Activated CD4-positive, alpha-beta T cell treated with anti-CD3 and anti-CD28 coated beads, Interleukin-10, Interleukin-2, amounts not matched to agents 100 ng/mL and 50 ng/mL, durations not matched to agents 16 hours and 8 hours (primary cell): ENCODE measurements around the gene HDAC1.
A peak's percentile ranks its signal among the peaks of the same experiment; 100 is the strongest.
"Not testable (repeated sequence)": the region's sequence is repeated elsewhere in the genome, so short reads cannot be mapped to it uniquely, and the experiment has no call there.

Experiments
- DNase-seq: peaks from one replicate; pipeline ENCODE4 v3.0.0-alpha.2; 2020

HDAC1 gene

DNA sequence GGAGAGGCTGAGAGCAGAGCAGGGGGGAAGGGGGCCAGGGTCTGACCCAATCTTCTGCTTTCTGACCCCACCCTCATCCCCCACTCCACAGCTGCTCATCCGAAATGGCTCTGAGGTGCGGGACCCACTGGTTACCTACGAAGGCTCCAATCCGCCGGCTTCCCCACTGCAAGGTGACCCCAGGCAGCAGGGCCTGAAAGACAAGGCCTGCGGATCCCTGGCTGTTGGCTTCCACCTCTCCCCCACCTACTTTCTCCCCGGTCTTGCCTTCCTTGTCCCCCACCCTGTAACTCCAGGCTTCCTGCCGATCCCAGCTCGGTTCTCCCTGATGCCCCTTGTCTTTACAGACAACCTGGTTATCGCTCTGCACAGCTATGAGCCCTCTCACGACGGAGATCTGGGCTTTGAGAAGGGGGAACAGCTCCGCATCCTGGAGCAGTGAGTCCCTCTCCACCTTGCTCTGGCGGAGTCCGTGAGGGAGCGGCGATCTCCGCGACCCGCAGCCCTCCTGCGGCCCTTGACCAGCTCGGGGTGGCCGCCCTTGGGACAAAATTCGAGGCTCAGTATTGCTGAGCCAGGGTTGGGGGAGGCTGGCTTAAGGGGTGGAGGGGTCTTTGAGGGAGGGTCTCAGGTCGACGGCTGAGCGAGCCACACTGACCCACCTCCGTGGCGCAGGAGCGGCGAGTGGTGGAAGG lies 17.1 kb upstream of the HDAC1 start:
- no peak for DNase-seq

DNA sequence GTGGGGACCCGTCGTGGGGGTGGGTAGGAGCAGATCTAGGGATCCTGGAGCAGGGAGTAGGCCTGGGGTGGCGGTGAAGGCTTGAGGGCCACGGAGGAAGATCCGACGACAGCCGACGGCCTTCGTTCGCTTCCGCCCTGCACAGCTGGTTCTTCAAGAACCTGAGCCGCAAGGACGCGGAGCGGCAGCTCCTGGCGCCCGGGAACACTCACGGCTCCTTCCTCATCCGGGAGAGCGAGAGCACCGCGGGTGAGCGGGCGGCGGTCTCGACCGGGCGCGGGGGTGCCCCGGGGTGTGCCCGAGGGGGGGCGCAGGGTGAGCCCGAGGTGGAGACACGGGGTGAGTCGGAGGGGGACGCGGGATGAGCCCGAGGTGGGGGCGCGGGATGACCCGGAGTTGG lies 16.5 kb upstream of the HDAC1 start:
- no peak for DNase-seq

GRCh38 chr1:32276032-32276782 lies 15.7 kb upstream of the HDAC1 start:
- DNase-seq = no peak

- not testable (repeated sequence) for DNase-seq
Measured at GRCh38 chr1:32284777-32285176, 7.1 kb upstream of the HDAC1 start.

- DNase-seq = no peak
Measured at GRCh38 chr1:32285658-32286057, 6.2 kb upstream of the HDAC1 start.

DNA sequence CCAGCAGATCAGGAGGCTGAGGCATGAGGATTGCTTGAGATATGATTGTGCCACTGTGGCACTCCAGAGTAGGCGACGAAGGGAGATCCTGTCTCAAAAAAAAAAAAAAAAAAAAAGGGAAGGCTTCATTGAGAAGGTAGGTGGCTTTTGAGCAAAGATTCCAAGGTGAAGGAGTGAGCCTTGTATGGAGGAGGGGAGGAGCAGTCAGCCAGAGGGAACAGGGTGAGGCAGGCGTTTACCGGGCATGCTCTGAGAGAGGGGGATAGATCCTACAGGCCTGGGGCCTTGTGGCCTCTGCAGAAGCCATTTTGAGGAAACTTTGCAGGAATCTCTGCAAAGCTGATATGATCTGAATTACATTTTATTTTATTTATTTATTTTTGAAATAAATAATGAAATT lies 5.1 kb upstream of the HDAC1 start:
- no peak for DNase-seq

DNA sequence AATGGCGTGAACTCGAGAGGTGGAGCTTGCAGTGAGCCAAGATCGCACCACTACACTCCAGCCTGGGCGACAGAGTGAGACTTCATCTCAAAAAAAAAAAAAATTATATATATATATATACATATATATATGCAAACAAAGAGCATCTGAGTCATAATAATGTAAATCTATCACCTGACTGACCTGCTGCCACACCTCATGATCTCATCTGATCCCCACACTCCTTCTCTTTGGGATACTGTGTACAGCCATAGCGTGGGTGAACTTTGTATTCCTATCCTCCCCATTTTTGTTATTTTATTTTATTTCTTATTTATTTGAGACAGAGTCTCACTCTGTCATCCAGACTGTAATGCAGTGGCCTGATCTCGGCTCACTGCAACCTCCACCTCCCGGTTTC lies 2.6 kb upstream of the HDAC1 start:
- DNase-seq = no peak

DNA sequence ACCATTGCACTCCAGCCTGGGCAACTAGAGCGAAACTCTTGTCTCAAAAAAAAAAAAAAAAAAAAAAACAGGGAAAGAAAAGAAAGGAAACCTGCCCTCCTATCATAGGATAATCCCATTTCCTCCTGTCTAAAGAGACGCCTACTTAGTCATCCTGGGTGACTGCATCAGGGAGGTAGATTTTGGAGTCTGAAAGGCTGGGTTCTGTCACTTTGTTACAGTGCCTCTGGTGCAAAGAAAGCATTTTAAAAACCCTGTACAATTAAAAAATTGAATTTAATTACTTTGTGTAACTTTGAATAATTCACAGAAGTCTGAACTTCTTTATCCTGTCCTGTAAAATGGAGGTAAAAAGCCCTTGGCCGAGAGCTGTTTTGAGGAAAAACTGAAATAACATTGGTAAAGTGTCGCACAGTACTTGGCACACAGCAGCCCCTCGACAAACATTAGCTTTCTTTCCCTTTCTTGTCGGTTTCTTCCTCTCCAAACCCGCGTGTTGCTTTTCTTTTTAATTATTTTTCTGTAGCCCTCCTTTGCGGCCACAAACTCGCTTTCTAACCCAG lies 657 bp upstream of the HDAC1 start:
- no peak for DNase-seq

GRCh38 chr1:32298211-32298610 lies 6.3 kb downstream of the HDAC1 start:
- not testable (repeated sequence) for DNase-seq

- no peak for DNase-seq
Measured at GRCh38 chr1:32299327-32299726, 7.4 kb downstream of the HDAC1 start.

GRCh38 chr1:32303358-32303757 lies 11.5 kb downstream of the HDAC1 start:
- no peak for DNase-seq

GRCh38 chr1:32303997-32304622 lies 12.2 kb downstream of the HDAC1 start:
- DNase-seq = no peak

GRCh38 chr1:32305310-32305709 lies 13.4 kb downstream of the HDAC1 start:
- no peak for DNase-seq

DNA sequence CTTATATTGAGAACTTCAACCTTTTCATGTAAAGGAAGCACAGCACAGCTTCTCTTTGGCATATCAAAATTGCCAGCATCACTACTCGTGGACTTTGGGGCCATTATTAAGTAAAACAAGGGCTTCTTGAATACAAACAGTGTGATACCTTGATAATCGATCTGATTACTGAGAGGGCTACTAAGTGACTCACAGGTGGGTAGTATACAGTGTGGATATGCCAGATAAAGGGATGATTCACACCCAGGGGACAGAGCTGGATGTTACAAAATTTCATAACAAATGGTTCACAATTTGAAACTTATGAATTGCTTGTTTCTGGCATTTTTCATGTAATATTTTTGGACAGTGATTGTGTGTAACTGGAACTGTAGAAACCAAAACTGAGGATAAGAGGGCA lies 15.4 kb downstream of the HDAC1 start:
- DNase-seq = no peak

DNA sequence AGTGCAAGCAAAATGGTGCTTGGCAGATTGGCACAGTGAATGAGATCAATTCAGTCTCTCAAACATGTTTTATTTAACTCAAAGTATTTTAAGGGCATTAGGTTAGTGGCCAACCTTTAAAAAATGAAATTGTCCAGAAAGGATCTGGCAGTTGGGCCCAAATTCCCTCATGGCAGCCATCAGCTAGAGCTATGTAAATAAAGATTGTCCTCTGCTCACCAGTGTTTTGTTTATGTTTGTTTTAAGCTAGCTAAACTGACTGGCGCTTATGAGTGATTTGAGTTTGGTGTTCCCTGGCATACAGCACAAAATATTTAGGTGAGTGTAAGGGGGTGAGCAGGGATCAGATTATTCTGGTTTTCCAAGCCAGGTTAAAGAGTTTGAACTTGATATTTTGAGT lies 18.1 kb downstream of the HDAC1 start:
- no peak for DNase-seq

DNA sequence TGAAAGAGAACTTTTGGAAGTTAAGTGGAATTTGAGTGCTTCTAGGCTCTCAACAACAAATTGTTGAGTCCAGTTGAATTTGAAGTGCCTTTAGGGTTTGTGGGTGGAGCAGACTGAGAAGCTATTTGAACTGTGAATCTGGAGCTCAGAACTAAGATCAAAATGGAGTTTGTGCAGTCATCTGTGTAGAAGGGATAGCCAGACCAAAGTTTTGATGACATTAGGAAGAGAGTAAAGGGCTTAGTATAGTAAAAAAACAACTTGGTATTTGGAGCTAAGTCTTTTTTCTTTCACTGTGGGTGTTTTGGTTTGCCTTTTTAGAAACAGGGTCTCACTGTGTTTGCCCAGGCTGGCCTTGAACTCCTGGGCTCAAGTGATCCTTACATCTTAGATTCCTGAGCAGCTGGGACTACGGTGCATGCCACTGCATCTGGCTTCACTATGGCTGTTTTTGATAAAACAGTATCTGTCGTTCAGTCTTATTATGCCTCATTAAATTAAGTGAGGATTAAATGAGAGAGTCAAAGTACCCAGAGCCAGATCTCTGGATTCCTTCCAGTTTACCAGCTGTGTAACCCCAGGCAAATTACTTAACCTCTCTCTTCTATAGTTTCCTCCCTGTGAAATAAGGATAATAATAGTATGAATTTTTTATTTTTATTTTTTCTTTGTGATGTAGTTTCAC lies 20.0 kb downstream of the HDAC1 start:
- no peak for DNase-seq

DNA sequence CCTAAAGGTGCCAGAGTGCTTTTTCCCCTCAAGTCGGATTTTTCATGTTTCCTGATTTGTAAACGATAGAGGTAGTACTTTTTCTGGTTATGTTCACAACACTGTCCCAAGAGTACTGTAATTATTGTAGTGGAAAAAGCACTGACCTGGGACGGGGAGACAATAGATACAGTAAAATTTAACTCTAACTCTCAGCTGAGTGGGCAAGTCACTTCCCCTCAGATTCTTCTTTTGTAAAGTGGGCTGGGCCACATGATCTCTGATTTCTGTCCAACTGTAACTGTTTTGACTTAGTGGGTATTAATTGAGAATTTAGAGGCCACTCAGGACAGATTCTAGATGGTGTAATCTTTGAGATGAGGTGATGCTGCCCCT lies 25.0 kb downstream of the HDAC1 start:
- DNase-seq = no peak

GRCh38 chr1:32318127-32318869 lies 26.4 kb downstream of the HDAC1 start:
- no peak for DNase-seq

- peak; percentile 40 for DNase-seq
Measured at GRCh38 chr1:32321712-32322291, 29.9 kb downstream of the HDAC1 start.

DNA sequence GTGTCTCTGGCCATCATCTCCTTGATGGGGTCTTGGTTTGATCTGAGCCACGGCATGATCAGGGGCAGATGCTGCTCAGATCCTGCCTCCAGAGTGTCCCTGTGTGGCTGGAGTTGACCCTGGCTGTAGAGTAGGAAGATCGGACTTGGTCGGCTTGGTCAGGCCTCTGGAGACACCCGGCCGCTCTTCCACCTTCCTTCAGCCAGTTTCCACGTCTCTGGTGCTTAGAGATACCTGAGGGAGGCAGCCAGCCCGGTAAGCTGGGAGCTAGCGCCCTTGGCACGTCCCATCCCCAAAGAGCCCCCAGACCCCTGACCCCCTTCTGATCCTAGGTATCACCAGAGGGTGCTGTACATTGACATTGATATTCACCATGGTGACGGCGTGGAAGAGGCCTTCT lies 35.3 kb downstream of the HDAC1 start:
- DNase-seq = no peak

DNA sequence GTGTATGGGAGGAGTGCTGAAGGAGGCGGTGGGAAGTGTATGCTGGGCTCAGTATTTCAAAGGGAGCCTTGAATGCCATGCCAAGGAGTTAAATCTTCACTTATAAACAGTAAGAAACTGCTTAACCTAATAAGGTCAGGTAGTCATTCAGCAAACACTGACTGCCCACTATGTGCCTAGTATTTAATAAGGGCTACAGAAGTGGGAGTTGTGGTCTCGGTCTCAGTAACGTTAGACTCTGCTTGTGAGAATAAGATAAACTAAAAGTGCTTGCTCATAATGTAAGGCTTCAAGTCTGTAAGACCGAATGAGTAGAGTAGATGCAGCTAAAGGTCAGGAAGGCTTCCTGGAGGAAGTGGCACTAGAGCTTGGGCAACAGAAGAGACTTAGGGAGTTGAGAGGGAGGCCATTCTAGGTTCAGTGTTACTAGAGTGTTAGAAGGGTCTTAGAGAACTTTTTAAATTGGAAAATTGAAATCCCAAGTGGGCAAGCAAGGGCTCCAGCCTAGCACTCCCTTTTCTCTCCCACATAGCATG lies 38.1 kb downstream of the HDAC1 start:
- no peak for DNase-seq
